ENCODE results near the gene KLF8. TPM values are rescaled to one million over a fixed set of nuclear protein-coding genes. Genes with fewer than 3 reads are reported as not detected.

KLF8 gene
- total RNA-seq, 2 donors from 2014 or later, result 5.6 to 22.8 TPM

DNA sequence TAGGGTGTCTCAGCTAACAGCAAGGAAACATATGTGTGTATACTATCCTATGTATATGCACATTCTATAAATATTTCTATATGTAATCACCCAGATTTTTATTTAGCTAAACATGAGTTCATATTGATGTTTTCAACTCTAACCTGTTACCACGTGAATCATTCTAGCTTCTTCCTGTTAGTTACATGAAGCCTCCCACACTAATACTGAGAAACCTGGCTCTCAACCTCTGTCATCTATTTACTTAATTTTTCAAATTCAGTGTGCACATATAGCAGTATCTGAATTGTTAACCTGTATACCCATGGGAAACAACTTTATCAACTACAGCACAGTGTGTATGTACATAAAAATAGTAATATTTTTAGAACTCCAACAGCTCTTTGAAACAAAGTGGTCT lies 57.3 kb downstream of the KLF8 start:
- TF ChIP-seq POLR2AphosphoS5 (IDR thresholded peaks at IDR 0.05), result no peak
- TF ChIP-seq, protein P1, sequence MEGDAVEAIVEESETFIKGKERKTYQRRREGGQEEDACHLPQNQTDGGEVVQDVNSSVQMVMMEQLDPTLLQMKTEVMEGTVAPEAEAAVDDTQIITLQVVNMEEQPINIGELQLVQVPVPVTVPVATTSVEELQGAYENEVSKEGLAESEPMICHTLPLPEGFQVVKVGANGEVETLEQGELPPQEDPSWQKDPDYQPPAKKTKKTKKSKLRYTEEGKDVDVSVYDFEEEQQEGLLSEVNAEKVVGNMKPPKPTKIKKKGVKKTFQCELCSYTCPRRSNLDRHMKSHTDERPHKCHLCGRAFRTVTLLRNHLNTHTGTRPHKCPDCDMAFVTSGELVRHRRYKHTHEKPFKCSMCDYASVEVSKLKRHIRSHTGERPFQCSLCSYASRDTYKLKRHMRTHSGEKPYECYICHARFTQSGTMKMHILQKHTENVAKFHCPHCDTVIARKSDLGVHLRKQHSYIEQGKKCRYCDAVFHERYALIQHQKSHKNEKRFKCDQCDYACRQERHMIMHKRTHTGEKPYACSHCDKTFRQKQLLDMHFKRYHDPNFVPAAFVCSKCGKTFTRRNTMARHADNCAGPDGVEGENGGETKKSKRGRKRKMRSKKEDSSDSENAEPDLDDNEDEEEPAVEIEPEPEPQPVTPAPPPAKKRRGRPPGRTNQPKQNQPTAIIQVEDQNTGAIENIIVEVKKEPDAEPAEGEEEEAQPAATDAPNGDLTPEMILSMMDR (IDR thresholded peaks at IDR 0.05), result no peak
- TF ChIP-seq POLR2A (IDR thresholded peaks at IDR 0.05), result no peak
- Histone ChIP-seq H3K27me3 (replicated peaks; ENCODE audit: insufficient read depth) (no peaks in the 10 kb centered on the region), H3K9me3 (no peaks in the 10 kb centered on the region), H3K36me3 (no peaks in the 10 kb centered on the region), H3K27ac (no peak overlapping the region), H3K4me1 (replicated peaks) (no peaks in the 10 kb centered on the region), H3K4me3 (no peak overlapping the region)
- intact Hi-C loops (cut with DNase I), result no loop called here
- DNase-seq (ENCODE audit: low spot score), result no peak
- 93% methylated on average over 1 of the region's 1 CpG for WGBS

DNA sequence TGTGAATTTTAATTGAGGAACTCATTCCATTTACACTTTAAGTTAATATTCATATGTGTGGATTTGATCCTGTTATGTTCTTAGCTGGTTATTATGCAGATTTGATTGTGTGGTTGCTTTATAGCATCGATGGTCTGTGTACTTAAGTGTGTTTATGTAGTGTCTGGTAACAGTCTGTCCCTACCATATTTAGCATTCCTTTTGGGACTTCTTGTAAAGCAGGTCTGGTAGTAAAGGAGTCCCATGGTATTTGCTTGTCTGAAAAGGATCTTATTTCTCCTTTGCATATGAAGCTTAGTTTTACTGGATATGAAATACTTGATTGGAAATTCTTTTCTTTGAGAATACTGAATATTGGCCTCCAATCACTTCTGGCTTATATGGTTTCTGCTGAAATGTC lies 76.6 kb downstream of the KLF8 start:
- Histone ChIP-seq H3K27me3 (replicated peaks; ENCODE audit: insufficient read depth) (no peaks in the 10 kb centered on the region), H3K27ac (no peak overlapping the region), H3K9me3 (no peaks in the 10 kb centered on the region), H3K36me3 (no peaks in the 10 kb centered on the region), H3K4me3 (no peak overlapping the region), H3K4me1 (replicated peaks) (no peaks in the 10 kb centered on the region)
- intact Hi-C loops (cut with DNase I), result no loop called here
- peak; percentile 3 for DNase-seq (ENCODE audit: low spot score)
- TF ChIP-seq, protein P1 (IDR thresholded peaks at IDR 0.05), result no peak
- TF ChIP-seq POLR2A (IDR thresholded peaks at IDR 0.05), result no peak
- peak; percentile 62 for TF ChIP-seq POLR2AphosphoS5 (IDR thresholded peaks at IDR 0.05)
- 40% methylated on average over 1 of the region's 1 CpG for WGBS

DNA sequence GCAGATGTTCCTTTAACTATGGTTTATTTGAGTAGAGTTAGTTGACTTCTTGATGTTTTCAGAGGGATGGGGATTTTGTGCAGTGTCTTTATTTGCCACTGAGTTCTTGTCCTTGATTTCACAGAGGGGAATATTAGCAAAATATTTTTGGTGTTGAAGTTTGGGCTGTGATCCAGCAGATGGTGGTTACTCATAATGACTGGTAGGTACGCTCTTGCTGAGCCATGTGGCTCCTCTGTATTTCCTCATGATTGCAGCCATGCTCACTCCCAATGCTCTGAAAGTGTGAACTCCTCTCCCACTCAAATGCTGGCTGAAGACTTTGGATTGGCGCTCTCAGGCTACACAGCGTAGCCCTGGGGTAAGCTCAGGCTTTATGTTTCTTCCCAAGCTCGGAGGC lies 77.7 kb downstream of the KLF8 start:
- Histone ChIP-seq H3K4me3 (no peak overlapping the region), H3K4me1 (replicated peaks) (no peaks in the 10 kb centered on the region), H3K27me3 (replicated peaks; ENCODE audit: insufficient read depth) (no peaks in the 10 kb centered on the region), H3K36me3 (no peaks in the 10 kb centered on the region), H3K9me3 (no peaks in the 10 kb centered on the region), H3K27ac (no peak overlapping the region)
- intact Hi-C loops (cut with DNase I), result no loop called here
- TF ChIP-seq POLR2AphosphoS5 (IDR thresholded peaks at IDR 0.05) (no peak), POLR2A (IDR thresholded peaks at IDR 0.05) (no peak)
- TF ChIP-seq, protein P1 (IDR thresholded peaks at IDR 0.05), result no peak
- 82% methylated on average over 4 of the region's 4 CpGs for WGBS
- DNase-seq (ENCODE audit: low spot score), result no peak

DNA sequence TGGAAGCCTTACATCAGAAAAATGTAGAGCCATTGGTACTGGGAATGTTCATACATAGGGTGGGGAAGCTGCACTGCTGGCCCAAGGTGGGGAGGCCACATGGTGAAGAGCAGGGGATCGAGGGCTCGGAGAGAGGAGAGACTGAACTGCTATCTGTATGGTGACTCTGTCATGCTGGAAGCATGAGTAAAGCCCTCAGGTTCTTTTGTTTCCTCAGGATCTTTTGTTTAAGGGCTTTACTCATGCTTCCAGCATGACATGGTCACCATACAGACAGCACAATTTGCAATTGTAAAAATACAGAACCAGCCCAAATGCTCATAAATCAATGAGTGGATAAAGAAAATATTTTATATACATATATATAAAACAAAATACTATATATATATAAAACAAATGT lies 78.4 kb downstream of the KLF8 start:
- no peaks in the 10 kb centered on the region for H3K4me1 ChIP-seq (replicated peaks)
- no peaks in the 10 kb centered on the region for H3K27me3 ChIP-seq (replicated peaks; ENCODE audit: insufficient read depth)
- no peak overlapping the region for H3K4me3 ChIP-seq
- TF ChIP-seq POLR2A (IDR thresholded peaks at IDR 0.05), result no peak
- TF ChIP-seq, protein P1 (IDR thresholded peaks at IDR 0.05), result no peak
- TF ChIP-seq POLR2AphosphoS5 (IDR thresholded peaks at IDR 0.05), result no peak
- no peak overlapping the region for H3K27ac ChIP-seq
- no peaks in the 10 kb centered on the region for H3K9me3 ChIP-seq
- no peak for DNase-seq (ENCODE audit: low spot score)
- intact Hi-C loops (cut with DNase I), result no loop called here
- no peaks in the 10 kb centered on the region for H3K36me3 ChIP-seq
- WGBS, result 94% methylated on average over 2 of the region's 2 CpGs

DNA sequence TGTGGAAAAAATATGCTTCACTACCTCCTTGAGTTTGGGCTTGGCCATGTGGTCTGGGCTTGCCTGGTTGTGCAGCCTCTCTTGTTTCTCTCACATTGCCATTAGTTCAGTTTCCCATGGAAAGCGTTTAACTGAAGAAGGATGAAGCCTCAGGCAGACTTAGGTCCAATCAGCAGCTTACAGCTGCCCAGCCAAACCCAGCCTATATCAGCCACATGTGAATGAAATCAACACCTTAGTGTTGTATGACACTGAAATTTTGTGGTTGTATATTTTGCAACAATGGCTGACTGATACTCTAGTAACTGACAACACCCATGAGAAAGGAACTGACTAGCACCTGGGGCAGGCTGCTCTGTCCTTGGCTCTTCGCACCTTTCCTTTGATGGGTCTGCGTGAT lies 81.2 kb downstream of the KLF8 start:
- H3K4me1 ChIP-seq (replicated peaks), result no peaks in the 10 kb centered on the region
- TF ChIP-seq, protein P1 (IDR thresholded peaks at IDR 0.05), result no peak
- WGBS, result 93% methylated on average over 3 of the region's 3 CpGs
- DNase-seq (ENCODE audit: low spot score), result no peak
- intact Hi-C loops (cut with DNase I), result no loop called here
- H3K27me3 ChIP-seq (replicated peaks; ENCODE audit: insufficient read depth), result no peaks in the 10 kb centered on the region
- H3K9me3 ChIP-seq, result no peaks in the 10 kb centered on the region
- no peak overlapping the region for H3K27ac ChIP-seq
- H3K4me3 ChIP-seq, result no peak overlapping the region
- no peaks in the 10 kb centered on the region for H3K36me3 ChIP-seq

Measured in prostate gland (tissue), 2 donors.